Fibroblast of skin of right biceps (primary cell): Measurements from ENCODE around the gene RAET1E.
"Not testable (repeated sequence)": the region's sequence is repeated elsewhere in the genome, so short reads cannot be mapped to it uniquely, and the experiment has no call there.

ENCODE experiments used
- DNase-seq: peaks from one replicate; pipeline ENCODE4 v3.0.0-alpha.2; 2013

Gene RAET1E, protein sequence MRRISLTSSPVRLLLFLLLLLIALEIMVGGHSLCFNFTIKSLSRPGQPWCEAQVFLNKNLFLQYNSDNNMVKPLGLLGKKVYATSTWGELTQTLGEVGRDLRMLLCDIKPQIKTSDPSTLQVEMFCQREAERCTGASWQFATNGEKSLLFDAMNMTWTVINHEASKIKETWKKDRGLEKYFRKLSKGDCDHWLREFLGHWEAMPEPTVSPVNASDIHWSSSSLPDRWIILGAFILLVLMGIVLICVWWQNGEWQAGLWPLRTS

DNA sequence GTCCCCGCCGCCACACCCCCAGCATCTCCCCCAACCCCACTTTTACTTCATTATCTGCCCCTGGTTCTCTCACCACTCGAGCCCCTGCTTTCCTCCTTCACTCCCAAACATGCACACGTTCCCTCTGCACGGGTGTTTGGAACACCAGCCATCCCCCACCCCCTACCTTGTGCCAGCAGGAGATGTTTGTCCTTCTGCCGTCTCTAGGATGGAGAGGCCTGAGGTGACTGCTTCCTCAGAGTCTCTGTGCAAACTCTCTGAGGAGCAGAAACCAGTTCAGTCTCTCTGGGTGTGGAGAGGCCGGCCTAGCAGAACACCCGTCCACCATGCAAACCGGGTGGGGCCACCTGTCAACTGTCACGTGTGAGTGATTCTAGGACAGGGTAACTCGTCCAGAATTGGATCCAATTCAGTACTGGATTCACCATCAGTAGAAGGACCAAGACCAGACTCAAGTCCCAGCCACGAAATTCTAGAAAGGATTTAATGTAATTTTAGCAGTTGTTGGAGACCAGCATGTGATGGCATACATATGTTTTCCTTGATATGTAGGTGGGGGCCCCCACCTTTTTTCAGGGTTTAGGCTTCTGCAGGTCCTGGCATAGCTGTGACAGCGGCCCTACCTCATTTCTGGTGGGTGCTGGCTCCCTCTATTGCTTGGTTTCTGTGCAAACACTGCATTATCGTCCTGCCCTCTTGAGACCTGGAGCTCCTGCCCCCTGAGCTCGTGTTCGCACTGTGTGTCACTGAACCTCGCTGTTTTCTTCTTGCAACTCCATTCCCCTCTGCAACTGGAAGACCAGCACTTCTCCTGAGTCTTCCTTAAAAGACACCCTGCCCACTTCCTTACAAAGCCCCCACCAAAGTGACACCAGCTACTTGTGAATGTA is at the start of gene RAET1E:
Gene RAET1E, minus strand, starts transcription at position 259 of the 890 bp plus-strand sequence. CDS start 7,212 bp downstream, outside the sequence.
- no peak for DNase-seq

DNA sequence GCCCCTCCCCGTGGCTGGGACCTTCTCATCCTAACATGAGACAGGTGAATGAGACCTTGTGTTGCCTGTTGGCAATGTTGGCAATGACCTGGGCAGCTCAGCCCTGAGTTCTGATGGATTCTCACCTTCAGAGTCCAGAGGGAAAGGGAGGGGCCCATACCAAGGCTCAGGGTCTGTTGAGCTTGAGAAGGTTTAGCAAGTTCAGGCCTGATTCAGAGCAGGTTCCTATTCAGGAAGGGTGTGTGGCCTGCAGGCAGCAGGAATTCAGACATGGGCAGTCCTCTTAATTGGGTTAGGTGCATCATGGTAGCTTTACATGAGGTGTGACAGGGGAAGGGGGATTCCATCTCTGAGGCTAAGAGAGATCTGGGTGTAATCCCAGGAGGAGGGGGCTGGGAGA is 49.6 kb upstream of the RAET1E start:
- DNase-seq: not testable (repeated sequence)

DNA sequence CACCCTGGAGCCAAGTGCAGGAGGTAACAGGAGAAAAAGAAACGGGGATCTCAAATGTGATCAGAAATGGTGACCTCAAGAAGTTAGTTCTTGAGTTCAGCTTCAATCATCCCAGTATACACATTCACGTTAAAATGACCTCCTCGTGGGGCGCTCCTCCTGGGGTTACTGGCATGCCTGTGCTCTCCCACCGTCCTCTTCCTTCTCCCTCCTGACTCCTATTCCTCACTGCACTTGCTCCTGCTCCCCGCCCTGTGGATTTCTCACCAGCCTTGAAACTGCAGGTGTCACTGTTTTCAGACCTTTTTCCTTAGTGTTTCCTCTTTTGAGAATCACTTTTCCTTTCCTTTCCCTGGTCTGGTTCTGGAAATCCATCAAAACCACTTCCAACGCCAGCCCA is 48.7 kb upstream of the RAET1E start:
- DNase-seq: not testable (repeated sequence)

DNA sequence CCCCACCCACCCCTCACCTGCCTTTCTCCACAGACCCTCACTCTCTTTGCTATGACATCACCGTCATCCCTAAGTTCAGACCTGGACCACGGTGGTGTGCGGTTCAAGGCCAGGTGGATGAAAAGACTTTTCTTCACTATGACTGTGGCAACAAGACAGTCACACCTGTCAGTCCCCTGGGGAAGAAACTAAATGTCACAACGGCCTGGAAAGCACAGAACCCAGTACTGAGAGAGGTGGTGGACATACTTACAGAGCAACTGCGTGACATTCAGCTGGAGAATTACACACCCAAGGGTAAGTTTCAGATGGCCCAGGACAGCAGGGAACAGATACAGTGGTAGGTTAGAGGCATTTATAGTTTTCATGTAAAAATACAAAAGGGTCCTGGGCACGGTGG is 47.4 kb upstream of the RAET1E start:
- not testable (repeated sequence) for DNase-seq

DNA sequence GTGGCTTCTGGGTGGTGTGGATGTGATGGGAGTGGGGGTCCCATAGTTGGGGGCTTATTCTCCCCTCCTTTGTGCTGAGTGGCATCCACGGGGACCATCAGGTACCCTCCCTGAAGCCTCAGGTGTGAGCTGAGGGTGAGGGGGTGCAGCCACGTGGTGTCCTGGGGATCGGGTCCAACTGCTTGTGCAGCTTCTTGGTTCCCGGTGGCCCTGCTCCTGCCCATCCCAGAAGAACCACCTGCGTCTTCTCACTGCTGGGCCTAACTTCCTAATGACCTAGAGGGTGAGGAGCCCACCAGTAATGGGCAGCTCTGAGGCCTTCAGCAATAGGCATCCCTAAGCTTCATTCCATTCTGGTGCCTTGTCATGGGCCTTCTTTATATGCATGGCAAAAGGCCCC is 45.4 kb upstream of the RAET1E start:
- DNase-seq: not testable (repeated sequence)

DNA sequence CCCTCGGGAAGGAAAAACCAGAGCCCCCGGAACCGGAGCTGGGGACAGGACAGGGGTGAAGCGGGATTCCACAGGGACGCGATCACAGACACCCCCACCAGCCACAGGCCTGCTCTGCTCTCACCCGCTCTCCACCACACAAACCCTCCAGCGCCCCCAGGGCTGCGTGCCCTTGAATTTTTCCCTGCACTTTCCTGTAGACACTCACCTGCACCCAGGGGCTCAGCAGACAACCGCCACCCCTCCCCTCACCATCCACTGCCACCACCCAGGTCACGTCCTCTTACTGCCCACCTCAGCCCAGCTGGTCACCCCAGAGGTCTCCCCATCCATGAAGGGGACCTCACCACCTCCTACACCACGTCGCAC is 44.5 kb upstream of the RAET1E start:
- no peak for DNase-seq

DNA sequence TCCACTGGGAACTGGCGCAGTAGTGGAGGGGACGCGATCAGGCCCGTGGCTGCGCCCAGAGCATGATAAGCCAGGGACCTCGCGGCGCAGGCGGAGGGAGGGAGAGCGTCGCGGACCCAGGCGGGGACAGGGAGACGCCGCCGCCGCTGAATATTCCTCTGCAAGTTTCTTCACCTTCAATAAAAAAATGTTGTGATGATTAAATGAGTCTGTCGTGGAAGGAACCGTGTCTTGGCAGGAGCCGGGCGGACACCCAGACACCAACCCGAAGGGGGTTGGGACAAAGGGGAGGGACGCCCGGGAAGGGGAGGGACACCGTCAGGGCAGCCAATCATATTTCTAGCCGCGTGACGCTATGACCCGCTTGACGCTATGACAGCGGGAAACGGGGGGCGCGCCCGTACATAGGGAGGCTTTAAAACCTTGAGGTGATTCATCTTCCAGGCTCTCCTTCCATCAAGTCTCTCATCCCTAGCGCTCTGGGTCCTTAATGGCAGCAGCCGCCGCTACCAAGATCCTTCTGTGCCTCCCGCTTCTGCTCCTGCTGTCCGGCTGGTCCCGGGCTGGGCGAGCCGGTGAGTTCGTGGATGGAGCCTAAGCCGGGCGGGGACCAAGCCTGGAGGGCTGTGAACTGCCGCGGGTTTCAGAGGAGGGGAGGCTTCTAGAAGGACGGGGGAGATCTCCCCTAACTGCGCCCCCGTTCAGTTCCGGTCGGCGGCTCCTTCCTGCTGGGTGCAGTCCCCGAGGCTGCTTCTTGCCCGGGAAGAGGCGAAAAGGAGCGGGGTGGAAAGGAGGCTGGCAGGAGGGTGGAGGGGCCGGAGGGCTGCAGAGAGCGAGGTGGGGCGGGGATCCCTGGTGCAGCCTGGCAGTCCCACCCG is 43.9 kb upstream of the RAET1E start, which contains the start of gene ULBP2:
Gene ULBP2, plus strand, starts transcription at position 432 of the 878 bp plus-strand sequence. Its CDS starts 59 bp downstream, at position 491.
- DNase-seq: peak; percentile 98

DNA sequence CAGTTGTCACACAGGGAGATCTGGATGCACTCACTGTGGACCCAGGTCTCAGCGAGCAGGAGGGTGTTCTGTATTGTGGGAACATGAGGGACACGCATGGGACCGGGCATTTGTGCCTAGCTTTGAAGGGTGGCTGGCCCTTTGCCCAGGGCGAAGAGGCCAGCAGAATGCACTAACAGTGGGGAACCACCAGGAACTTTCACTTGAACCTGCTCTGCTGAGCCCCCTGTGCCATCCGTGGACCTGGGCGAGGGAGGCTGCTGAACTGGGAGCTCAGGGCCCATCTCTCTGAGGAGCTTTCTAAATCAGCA is 42.7 kb upstream of the RAET1E start:
- no peak for DNase-seq

DNA sequence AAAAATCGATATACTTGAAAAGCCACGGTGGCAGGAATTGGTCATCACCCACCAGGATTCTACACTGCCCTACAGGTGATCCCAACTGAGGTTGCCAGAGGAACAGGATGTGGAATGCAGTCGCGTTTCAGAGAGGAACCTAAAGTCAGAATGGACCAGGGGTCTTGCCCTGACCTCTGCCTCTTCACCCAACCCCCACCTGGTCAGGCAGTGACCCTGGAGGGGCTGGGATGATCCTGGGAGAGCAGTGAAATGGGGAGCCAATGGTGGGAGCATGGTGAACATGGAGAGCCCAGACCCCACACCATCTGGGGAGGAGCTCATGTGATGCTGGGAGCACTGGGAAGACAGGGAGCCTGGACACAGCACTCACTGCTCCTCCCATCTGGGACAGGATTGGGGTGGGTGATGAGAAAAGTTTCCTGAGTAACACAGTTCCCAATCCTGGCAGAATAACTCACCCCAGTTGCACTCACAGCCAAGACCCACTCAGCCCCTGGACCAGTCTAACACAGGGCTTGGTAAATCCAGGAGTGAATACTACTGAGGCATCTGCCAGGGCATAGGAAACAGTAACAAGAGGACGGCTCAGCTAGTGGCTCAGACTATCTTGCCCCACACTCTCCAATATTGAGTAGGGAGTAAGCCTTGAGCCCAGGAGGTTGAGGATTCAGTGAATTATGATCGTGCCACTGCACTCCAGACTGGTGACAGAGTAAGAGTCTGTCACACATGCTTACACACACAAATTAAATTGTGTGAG is 42.2 kb upstream of the RAET1E start:
- DNase-seq: no peak

DNA sequence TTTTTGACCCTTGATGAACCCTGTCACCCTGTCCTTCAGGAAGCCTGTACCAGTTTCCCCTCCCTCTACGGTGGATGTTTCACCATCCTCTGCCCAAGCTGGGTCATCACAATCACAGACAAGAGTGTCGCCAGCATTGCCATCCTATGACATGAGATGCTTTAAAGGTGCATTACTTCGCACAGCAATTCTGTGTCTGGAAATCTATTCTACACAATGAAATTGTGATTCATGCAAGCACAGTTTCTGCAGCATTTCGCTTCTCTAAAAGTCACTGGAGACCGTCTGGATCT is 41.4 kb upstream of the RAET1E start:
- DNase-seq: no peak

DNA sequence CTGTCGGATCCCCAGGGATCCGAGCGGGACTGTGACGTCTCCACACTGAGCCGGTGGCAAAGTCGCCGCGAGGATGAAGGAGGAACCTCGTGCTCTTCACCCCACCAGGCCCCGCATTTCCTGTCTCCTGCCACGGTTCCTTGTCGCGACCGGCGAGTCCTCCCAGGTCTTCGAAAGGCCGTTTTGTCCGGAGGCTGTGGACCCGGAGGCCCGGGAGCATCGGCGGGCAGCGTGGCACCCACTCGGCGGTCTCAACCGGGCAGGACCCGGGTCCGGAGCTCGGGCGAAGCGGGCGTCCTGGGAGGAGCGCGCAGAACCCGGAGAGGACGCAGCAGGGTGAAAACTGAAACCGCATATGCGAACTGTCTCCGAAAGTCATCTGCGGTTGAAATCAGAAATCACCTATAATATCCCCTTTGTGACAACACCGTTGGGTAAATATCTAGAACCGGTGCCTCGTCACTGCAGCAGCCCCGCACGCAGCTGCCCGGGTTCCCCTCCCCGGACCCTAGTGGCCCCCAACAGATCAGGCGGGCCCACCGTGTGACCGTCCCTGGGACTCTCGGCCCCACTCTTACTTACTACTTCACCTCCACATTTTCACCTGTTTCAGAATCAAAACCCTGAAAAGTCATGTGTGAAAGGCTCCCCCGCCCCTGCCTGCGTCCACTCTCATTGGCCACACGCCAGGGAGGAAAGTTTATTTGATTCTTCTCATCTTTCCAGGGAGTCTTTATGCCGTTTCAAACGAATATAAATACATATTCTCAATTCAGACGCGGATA is 40.9 kb upstream of the RAET1E start:
- DNase-seq: no peak

DNA sequence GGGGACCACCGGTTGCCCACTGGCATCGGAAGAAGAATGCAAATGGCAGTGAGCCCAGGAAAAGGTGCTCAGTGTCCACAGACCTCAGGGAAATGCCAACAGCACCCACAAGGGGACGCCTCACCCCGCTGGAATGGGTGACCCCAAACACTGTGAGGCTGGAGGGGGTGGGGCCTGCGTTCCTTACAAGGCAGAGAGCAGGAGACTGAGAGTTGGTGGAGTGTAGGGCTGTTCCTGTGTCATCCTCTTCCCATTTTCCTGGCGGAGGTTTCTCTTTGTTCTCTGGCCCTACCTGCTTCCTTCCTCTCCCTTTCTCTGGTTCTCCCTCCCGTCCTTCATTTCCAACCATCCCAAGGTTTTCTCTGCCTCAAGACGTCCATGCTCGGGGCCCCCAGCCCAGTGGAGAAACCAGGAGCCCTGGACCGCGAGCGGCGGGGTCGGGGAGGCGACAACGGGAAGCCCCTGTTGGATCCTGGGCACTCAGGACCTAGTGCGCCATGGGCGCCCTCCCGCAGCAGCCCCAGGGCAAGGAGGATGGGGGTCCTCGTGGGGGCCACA is 40.2 kb upstream of the RAET1E start:
- not testable (repeated sequence) for DNase-seq

DNA sequence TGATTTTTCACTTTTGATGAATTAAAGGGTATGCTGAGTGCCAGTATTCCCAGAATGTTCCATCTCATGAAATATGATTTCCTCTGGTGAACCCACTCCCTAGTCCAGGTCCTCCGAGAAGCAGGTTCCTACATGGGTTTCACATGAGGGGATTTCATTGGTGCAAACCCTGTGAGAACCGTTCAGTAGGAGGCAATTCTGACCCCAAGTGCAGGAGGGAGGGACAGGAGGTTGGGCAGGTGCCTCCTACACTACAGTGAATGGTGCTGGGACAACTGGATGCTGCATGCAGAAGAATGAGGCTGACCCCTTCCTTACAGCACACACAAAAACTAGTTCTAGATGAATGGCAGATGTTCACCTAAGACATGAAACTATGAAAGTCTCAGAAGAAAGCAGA is 38.8 kb upstream of the RAET1E start:
- no peak for DNase-seq

DNA sequence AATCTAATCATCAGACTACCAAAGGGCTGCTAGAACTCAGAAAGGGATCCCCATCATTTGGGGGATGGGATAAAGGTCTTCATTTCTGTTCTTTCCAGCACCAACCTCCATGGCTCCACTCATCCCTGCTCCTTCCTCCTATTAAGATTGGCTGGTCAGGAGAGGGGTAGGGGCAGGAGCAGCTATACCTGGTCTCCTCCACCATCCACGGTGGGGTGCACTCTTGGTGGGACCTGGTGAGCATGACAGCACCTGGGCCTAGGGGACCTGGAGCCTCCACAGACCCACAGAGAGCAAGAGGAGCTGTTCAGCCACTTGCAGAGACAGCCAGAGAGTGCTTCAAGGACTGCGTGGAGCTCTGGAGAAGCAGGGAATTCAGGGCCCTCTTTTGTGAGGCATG is 37.8 kb upstream of the RAET1E start:
- DNase-seq: no peak

DNA sequence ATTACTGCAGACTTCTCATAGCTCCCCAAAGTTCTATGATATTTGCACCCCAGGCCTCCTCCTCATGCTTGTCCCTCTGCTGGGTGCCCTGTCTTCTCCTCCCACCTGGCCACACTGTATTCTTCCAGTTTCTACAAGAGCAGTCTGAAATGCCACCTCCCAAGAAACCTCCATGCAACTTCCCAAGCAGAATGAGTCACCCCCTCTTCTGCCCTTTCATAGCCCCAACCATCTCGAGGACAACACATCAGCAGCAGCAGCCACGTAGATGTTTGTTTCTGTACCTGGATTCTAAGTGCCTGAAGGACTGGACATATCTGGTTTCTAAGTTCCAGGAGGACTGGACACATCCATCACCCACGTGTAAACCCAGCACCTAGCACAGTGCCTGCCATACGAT is 37.3 kb upstream of the RAET1E start:
- DNase-seq: no peak

DNA sequence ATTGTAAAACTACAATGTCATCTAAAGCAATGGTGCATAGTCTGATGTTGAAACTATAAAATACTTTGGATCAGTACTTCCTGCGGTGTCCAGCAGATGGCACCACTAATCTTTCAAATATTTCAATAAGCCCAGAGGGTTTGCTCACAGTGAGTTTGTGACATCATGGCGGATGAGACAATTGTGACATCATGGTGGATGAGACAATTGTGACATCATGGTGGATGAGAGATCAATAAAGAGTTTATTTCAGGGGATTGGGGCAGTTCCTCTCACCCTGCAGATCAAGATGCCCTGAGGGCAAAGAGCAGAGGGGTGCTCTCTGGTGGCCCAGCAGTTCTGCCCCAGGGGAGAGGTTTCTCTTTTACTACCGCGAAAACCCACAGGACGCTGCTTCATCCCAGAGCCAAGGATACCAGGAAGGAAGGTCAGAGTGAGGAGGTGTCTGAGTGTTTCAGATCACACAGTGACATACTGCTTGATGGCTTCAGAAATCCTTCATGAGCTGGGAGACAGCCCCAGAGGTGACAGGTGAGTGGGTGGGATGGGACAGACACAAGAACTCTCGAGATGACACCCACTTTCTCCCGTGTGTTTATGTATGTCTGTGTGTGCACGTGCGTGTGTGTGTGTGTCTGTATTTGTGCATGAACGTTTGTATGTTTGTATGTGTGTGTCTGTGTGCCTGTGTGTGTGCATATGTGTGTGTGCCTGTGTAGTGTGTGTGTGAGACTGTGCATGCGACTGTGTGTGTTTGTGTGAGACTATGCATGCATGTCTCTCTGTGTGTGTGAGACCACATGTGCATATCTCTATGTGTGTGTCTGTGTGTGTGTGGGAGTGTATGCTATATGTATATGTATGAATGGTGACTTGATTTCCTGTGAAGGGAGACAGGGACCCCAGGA is 36.6 kb upstream of the RAET1E start:
- DNase-seq: peak; percentile 73

DNA sequence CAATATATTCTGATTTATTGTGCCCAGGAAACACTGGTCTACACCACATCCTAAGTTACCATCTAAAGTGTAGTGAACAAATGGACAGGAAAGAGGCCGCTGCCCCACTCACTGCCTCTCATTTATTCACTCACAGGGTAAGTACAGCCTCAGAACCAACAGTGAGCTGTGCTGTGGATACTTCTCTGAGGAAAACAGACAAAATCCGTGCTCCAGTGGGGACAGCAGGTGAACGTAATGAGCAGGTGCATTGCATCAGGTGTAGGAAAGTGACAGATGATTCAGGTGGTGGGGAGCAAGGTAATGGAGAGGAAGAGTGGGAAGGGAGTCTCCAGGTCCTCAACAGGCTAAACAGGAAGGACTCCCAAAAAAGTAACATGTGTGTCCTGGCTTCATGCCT is 35.5 kb upstream of the RAET1E start:
- no peak for DNase-seq

DNA sequence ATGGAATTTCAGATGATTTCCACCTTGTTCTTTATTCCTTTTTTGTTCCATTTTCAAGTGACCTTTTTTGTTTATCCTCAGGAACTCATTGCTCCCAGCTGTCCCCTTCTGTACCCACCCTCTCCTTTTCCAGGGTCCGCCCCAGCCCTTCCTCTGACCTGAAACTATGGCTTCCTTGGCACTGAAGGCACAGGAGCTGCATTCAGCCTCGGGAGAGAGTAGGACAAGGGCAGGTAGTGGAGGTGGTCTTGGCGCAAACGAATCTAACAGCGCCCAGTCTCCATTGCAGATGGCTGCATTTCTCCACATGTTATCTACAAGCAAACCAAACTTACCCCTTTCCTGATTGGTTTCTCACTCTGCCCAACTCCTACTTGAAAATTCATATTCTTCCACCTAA is 35.1 kb upstream of the RAET1E start:
- DNase-seq: no peak

DNA sequence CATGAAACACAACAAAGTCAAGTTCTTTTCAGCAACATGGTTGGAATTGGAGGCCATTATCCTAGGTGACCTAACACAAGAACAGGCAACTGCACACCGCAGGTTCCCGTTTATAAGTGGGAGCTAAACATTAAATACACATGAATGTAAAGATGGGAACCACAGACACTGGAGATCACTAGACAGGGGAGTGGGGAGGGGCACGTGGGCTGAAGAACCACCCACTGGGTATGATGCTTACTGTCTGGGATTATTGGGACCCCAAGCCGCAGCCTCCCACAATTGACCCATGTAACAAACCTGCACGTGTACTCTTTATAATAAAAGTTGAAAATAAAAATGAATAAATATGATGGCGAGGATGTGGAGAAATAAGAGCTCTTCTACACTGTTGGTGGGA is 33.6 kb upstream of the RAET1E start:
- no peak for DNase-seq

DNA sequence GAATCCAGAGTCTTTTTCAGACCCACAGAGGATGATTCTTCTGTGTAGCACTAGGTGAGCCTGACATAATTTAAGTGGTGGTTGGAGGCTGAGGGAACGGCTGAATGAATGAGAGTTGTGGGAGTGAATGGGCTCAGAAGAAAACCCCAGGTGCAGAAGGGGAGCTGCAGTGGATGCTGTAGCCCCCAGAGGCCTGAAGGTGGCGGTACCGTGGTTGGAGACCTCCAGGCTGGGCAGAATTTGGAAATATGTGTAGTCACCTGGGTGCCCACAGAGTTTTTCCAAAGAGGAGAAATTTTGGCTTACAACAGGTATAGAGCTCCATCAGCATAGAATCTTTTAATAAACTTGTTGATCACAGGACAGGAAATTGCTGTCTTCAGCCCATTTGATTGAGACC is 31.5 kb upstream of the RAET1E start:
- DNase-seq: no peak

DNA sequence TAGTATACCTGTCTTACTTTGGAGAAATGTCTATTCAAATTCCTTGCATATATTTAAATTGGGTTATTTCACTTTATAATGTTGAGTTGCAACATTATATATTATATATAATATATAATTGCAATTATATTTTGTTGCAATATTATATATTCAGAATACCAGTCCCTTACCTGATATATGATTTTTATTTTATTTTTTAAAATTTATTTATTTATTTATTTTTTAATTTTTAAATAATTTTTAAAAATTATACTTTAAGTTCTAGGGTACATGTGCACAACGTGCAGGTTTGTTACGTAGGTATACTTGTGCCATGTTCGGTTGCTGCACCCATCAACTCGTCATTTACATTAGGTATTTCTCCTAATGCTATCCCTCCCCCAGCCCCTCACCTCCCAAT is 29.1 kb upstream of the RAET1E start:
- DNase-seq: not testable (repeated sequence)
